Measurements from ENCODE around the gene CAPN15. TPM values are rescaled to one million over a fixed set of nuclear protein-coding genes. Genes with fewer than 3 reads are reported as not detected.
"Not testable (repeated sequence)": the region's sequence is repeated elsewhere in the genome, so short reads cannot be mapped to it uniquely, and the experiment has no call there.

Gene CAPN15
- total RNA-seq (2021; fragmentation: NEBNext Ultra II Directional; extraction: Animal tissue kit (Norgen Biotek cat#: 25700)) = 10 to 100 TPM; 35.3 to 41.4 (median 40.2) TPM
- long read RNA-seq, partial matches to known transcripts = 4 of 5 reads
- long read RNA-seq, other reads (novel, unspliced or antisense) = 1 of 5 reads

DNA sequence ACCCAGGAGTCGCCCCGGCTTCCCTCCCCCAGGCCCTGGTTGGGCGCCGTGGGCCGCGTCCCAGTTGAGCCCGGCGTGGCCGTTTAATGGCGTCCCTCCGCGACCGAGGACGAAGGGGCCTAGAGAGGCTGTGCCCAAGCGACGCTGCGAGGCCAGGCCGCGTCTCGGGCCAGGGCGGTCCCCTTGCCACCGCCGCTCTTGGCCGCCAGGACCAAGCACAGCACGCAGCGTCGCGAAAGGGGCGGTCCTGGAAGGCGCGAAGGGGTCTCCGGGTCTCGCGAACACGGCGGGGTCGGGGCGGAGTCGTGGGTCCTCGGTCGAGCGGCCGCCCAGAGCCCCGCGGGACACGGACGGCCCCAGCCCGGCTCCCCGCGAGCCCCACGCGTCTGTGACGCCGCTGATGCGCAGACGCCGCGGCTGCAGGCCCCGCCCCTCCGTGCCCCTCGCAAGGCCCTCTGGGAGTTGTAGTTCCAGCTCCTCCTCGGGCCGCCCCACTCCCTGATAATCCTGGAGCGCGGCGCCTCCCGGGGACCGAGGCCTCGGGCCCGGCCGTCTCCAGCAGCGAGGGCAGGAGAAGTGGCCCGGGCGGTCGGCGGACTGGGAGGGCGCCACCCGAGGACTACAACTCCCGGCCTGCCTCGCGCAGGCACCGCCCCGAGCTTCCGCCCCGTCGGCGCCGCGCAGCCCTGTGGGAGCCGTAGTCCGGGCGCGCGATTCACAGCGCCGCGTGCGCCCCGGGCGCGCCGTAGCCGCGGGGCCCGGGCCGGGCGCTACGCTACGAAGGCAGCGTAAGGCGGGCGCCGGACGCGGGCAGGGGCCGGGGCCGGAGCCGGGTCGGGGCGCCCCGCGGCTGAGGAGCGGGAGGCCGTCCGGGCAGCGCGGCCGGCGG, at the start of gene CAPN15:
TSS of gene CAPN15 (plus strand) at position 698 of the 889 bp plus-strand sequence. CDS start 19,127 bp downstream, outside the sequence.
- Mint-ChIP-seq H3K4me3 (peak within 1 kb of the TSS; percentile 96), H3K27ac (peak within 1 kb of the TSS; percentile 98), H3K9me3 (no peaks in the 10 kb centered on the region), H3K4me1 (ENCODE audit: low read depth) (peaks cover 39% of the 10 kb centered on the region), H3K27me3 (ENCODE audit: insufficient read depth) (peaks cover 14% of the 10 kb centered on the region), H3K36me3 (ENCODE audit: low read depth) (peaks cover 8% of the 10 kb centered on the region)
- DNase-seq = peak; percentile 83
- TF ChIP-seq, protein P1, sequence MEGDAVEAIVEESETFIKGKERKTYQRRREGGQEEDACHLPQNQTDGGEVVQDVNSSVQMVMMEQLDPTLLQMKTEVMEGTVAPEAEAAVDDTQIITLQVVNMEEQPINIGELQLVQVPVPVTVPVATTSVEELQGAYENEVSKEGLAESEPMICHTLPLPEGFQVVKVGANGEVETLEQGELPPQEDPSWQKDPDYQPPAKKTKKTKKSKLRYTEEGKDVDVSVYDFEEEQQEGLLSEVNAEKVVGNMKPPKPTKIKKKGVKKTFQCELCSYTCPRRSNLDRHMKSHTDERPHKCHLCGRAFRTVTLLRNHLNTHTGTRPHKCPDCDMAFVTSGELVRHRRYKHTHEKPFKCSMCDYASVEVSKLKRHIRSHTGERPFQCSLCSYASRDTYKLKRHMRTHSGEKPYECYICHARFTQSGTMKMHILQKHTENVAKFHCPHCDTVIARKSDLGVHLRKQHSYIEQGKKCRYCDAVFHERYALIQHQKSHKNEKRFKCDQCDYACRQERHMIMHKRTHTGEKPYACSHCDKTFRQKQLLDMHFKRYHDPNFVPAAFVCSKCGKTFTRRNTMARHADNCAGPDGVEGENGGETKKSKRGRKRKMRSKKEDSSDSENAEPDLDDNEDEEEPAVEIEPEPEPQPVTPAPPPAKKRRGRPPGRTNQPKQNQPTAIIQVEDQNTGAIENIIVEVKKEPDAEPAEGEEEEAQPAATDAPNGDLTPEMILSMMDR (IDR thresholded peaks at IDR 0.05) = peak; percentile 21; the same call in 1 of the 2 replicates

DNA sequence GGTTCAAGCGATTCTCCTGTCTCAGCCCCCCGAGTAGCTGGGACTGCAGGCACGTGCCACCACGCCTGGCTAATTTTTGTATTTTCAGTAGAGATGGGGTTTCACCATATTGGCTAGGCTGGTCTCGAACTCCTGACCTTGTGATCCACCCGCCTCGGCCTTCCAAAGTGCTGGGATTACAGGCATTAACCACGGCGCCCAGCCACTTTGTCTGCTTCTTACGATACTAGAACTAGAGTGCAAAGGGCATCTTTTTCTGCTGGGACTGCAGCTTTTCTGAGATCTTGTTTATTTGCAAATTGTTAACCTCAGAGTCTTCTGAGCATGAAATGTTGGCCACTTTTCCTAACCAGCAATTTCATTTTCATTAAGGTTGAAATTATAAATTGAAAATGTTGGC, 49.2 kb upstream of the CAPN15 start:
- H3K9me3 Mint-ChIP-seq; H3K27me3 Mint-ChIP-seq (ENCODE audit: insufficient read depth); DNase-seq; H3K4me1 Mint-ChIP-seq (ENCODE audit: low read depth); H3K4me3 Mint-ChIP-seq; H3K27ac Mint-ChIP-seq; H3K36me3 Mint-ChIP-seq (ENCODE audit: low read depth): not testable (repeated sequence)

DNA sequence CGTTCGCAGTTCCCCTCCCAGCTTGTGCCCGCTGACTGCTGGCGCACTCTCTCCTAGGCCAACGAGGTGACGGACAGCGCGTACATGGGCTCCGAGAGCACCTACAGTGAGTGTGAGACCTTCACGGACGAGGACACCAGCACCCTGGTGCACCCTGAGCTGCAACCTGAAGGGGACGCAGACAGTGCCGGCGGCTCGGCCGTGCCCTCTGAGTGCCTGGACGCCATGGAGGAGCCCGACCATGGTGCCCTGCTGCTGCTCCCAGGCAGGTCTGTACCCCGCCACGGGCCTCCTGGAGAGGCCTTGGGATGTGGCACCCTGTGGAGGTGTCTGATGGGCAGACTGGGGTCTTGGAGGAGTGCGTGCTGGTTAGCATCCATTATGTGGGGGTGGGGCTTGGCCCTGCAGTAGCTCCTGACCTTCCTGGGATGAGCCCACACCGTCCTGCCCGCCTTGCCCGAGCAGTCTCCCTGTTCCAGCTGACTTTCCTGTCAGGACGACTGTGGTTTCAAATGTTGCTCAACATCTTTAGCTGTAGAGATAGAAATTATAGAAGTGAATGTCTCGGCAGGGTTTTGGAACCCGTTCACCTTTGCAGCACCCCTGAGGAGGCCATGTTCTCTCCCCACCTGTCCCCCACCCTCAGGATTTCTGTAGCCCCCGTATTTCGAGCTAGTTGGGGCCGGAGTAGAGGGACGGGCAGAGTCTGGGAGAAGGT, 44.9 kb upstream of the CAPN15 start:
- Mint-ChIP-seq H3K27me3 (ENCODE audit: insufficient read depth) (peaks cover 2% of the 10 kb centered on the region; the same call in 1 of the 2 replicates), H3K9me3 (no peaks in the 10 kb centered on the region), H3K4me3 (no peak overlapping the region), H3K4me1 (ENCODE audit: low read depth) (no peaks in the 10 kb centered on the region), H3K36me3 (ENCODE audit: low read depth) (no peaks in the 10 kb centered on the region), H3K27ac (no peak overlapping the region)
- DNase-seq = no peak
- TF ChIP-seq, protein P1 (IDR thresholded peaks at IDR 0.05) = no peak

DNA sequence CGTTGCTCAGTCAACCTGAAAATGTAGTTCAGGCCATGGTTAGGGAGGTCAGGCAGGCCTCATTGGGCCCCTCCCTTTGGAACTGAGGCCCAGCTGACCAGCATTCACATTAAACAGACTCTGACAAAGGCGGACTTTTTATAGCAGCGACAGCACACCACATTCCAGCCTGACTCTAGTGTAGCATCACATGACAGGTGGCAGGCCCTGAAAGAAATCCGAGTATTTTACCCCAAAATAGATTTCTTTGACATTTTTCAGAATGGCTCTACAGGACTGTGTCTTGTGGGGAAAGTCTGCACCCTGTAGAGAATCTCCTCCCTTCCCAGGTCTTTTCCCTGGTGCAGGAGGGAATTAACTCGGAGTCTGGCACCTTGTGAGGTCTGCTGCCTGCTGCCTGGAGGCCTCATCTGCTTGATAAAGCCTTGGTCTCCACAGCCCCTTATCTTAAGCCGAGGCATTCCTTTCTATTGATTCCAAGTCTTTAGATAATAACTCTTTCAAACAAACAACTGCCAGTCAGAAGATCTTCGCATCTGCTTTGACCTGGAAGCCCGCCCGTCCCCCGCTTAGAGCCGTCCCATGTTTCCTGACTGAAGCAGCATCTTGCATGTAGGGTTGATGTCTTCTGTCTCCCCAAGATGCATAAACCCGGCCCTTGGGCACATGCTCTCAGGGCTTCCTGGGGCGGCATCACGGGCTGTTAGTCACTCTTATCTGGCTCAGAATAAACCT, 44.0 kb upstream of the CAPN15 start:
- Mint-ChIP-seq H3K4me1 (ENCODE audit: low read depth) (no peaks in the 10 kb centered on the region), H3K4me3 (no peak overlapping the region), H3K9me3 (no peaks in the 10 kb centered on the region), H3K27me3 (ENCODE audit: insufficient read depth) (peaks cover 2% of the 10 kb centered on the region; the same call in 1 of the 2 replicates), H3K27ac (peak overlapping the region; percentile 6; the same call in 1 of the 2 replicates), H3K36me3 (ENCODE audit: low read depth) (no peaks in the 10 kb centered on the region)
- DNase-seq = no peak
- TF ChIP-seq, protein P1 (IDR thresholded peaks at IDR 0.05) = no peak

DNA sequence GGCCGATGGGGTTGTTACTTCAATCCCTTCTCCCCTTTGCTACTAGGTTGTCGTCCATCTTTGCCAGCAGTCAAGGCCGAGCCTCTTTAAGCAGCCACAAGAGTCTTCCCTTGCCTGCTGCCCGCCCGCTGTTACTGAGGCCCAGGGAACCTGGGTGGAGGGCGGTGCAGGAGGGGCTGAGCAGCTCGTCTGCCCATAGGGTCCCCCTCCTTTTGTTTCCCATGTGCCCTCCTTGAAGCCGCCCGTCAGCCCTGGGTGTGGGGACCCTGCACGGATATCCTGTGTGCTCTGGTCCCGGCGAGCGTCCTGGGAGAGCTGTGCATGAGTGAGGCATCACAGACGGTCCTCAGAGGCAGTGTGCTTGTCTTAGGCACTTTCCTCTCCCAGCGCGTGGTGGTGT, 37.9 kb upstream of the CAPN15 start:
- Mint-ChIP-seq H3K36me3 (ENCODE audit: low read depth) (no peaks in the 10 kb centered on the region), H3K9me3 (no peaks in the 10 kb centered on the region), H3K4me1 (ENCODE audit: low read depth) (no peaks in the 10 kb centered on the region), H3K27ac (no peak overlapping the region), H3K4me3 (no peak overlapping the region), H3K27me3 (ENCODE audit: insufficient read depth) (peaks cover 4% of the 10 kb centered on the region)
- no peak for DNase-seq
- TF ChIP-seq, protein P1 (IDR thresholded peaks at IDR 0.05) = no peak
